Measurements from ENCODE around the gene HOXC4.

DNA sequence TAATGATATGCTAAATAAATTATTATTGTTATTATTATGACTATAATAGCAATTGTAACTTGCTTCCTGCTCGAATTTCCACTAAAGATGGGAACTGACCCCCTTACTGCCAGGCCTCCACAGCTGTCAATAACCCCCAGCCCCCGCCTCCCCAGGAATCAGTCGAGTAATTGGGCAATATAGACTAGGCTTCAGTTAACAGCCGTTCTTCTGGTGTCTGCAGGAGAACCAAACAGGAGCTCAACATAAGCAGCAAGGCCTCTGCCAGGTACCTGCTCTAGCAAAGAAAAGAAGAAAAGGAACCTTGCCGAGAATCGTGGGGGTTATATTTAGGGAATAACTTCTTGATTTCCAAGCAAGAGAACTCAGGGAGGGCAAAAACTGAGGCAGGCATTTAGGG lies 21.8 kb downstream of the HOXC4 start:
- TF ChIP-seq, protein P1, sequence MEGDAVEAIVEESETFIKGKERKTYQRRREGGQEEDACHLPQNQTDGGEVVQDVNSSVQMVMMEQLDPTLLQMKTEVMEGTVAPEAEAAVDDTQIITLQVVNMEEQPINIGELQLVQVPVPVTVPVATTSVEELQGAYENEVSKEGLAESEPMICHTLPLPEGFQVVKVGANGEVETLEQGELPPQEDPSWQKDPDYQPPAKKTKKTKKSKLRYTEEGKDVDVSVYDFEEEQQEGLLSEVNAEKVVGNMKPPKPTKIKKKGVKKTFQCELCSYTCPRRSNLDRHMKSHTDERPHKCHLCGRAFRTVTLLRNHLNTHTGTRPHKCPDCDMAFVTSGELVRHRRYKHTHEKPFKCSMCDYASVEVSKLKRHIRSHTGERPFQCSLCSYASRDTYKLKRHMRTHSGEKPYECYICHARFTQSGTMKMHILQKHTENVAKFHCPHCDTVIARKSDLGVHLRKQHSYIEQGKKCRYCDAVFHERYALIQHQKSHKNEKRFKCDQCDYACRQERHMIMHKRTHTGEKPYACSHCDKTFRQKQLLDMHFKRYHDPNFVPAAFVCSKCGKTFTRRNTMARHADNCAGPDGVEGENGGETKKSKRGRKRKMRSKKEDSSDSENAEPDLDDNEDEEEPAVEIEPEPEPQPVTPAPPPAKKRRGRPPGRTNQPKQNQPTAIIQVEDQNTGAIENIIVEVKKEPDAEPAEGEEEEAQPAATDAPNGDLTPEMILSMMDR (IDR thresholded peaks at IDR 0.05; ENCODE audit: insufficient read depth, low read depth, low read length): no peak
- TF ChIP-seq EZH2 (IDR thresholded peaks at IDR 0.05; ENCODE audit: insufficient read depth, low read length): no peak
